SK-N-MC (cell line): ENCODE data around the gene CCNJL.

ENCODE experiments used
- EZH2 ChIP-seq: fragments of 200-600 bp; sonication (generic); IDR thresholded peaks from one replicate; pipeline ENCODE4 v1.6.1; 2017; ENCODE audit warnings: antibody characterized with exemption
- POLR2AphosphoS5 ChIP-seq: IDR thresholded peaks from 2 replicates; pipeline ENCODE4 v1.6.1; 2012; ENCODE audit warnings: mild to moderate bottlenecking, low read depth, low read length, borderline replicate concordance

GRCh38 chr5:160262151-160263074 is 50.0 kb downstream of the CCNJL start:
- TF ChIP-seq POLR2AphosphoS5 (no peak), EZH2 (no peak)
